ENCODE data around the gene DNM3.

DNM3 gene

DNA sequence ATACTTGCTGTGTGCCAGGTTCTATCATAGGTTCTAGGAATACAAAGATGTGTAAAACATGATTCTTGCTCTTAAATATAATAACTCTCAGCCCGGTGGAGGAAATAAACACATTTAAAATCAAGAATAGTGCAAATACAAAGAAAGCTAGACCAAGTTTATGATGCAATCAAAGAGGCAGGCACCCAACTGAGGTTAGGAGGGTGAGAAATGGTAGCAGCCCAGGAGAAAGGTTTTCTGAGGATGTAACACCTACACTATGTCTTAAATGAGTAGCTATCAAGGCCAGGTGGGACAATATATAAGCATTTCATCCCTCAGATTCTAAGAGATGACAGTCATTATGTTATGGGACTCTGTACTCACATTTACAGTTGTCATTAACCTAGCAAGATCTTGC, 612.3 kb downstream of the DNM3 start:
- DNase-seq (ENCODE audit: low read depth): no peak
- TF ChIP-seq, protein P1, sequence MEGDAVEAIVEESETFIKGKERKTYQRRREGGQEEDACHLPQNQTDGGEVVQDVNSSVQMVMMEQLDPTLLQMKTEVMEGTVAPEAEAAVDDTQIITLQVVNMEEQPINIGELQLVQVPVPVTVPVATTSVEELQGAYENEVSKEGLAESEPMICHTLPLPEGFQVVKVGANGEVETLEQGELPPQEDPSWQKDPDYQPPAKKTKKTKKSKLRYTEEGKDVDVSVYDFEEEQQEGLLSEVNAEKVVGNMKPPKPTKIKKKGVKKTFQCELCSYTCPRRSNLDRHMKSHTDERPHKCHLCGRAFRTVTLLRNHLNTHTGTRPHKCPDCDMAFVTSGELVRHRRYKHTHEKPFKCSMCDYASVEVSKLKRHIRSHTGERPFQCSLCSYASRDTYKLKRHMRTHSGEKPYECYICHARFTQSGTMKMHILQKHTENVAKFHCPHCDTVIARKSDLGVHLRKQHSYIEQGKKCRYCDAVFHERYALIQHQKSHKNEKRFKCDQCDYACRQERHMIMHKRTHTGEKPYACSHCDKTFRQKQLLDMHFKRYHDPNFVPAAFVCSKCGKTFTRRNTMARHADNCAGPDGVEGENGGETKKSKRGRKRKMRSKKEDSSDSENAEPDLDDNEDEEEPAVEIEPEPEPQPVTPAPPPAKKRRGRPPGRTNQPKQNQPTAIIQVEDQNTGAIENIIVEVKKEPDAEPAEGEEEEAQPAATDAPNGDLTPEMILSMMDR (IDR thresholded peaks at IDR 0.05; ENCODE audit: low read depth, low read length, missing control alignments): no peak
- H3K4me3 ChIP-seq (ENCODE audit: low read depth, low read length): no peak overlapping the region

DNA sequence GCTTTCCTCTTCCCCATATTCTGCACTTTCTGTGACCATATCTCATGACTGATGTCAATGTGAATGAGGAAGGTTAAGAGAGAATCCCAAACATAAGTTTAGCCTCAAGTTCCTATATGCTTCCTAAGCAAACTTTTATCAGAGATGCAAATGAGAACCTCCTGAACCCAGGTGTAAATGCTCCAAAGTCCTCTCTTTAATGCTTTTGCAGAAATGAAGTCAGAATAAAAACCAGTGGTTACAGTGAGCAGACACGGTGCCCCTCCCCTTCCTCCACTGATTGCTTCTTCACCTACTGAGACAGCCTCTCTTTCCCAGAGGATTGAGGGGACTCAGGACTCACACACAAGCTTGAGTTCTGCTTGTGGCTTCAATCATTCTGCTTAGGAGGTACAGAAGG, 614.2 kb downstream of the DNM3 start:
- DNase-seq (ENCODE audit: low read depth): no peak
- H3K4me3 ChIP-seq (ENCODE audit: low read depth, low read length): no peak overlapping the region
- TF ChIP-seq, protein P1 (IDR thresholded peaks at IDR 0.05; ENCODE audit: low read depth, low read length, missing control alignments): no peak

DNA sequence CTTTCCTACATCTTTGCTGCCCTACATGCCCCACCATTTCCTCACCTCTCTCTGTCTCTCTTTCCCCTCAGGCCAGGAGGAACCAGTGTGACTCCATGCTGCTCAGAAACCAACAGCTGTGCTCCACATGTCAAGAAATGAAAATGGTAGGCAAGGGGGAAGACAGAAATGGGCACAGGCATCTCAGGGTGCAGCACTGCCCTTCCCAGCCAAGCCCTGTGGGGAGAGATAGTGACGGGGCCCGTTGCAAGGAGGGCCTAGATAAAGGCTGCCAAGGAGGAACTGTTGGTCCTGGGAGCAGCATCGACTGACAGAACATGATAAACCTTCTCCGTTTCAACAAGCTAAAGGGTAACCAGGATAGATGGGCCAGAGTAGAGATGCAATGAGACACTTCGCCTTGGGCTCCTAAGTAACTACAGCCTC, 615.1 kb downstream of the DNM3 start:
- DNase-seq (ENCODE audit: low read depth): no peak
- TF ChIP-seq, protein P1 (IDR thresholded peaks at IDR 0.05; ENCODE audit: low read depth, low read length, missing control alignments): no peak
- H3K4me3 ChIP-seq (ENCODE audit: low read depth, low read length): no peak overlapping the region

DNA sequence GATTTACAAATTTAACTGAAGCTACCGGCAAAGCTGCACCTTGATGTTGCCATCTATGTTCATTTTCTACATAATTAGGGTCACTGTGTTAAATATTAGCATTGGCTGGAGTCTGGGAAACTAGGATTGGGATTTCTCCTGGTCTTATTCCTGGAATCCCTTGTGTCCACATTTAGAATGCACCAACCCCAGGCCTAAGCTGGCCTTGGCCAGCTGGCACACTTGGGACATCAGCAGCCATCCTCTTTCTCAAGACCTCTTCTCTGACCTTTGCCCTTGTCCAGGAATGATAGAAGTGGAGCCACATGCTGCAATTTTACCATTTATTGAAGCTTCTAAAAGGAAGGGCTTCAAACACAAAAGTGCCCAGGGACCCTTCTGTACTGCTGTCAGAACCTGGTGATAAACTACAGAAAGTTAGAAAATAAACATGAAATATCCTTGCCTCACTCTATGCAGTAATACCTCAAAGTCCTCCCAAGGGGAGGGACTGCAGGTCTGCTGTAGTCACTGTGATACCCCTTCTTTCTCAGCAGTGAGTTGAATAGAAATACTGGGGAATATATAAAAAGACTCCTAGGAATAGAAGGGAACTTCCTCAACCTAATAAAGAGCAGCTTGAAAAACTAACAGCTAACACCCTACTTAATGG, 616.3 kb downstream of the DNM3 start:
- H3K4me3 ChIP-seq (ENCODE audit: low read depth, low read length): no peak overlapping the region
- TF ChIP-seq, protein P1 (IDR thresholded peaks at IDR 0.05; ENCODE audit: low read depth, low read length, missing control alignments): no peak
- DNase-seq (ENCODE audit: low read depth): no peak

DNA sequence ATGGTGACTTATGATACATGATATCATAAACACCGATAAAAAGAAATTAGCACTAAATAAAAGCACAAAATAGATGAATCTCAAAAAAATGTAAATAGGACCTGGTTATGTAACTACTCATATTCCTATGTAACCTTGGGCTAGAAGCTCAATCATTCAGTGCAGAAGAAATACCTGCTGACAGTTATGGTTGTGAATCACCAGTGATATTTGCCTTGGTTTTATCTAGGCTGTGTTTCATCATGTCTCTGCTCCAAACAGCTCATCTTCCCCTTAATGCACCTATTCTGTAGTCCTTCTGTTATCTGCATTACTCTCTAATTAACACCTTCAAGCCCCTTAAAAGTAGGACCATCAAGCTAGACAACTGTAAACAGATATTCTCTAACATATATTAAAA, 618.9 kb downstream of the DNM3 start:
- DNase-seq (ENCODE audit: low read depth): no peak
- no peak overlapping the region for H3K4me3 ChIP-seq (ENCODE audit: low read depth, low read length)
- TF ChIP-seq, protein P1 (IDR thresholded peaks at IDR 0.05; ENCODE audit: low read depth, low read length, missing control alignments): no peak

- no peak overlapping the region for H3K4me3 ChIP-seq (ENCODE audit: low read depth, low read length)
- DNase-seq (ENCODE audit: low read depth): no peak
- TF ChIP-seq, protein P1 (IDR thresholded peaks at IDR 0.05; ENCODE audit: low read depth, low read length, missing control alignments): no peak
Measured at GRCh38 chr1:172460887-172461315, 619.6 kb downstream of the DNM3 start.
